ENCODE results near the gene ADAM12.

Gene ADAM12

GRCh38 chr10:126334272-126334671, 54.0 kb downstream of the ADAM12 start:
- H3K9me2 ChIP-seq (replicated peaks; ENCODE audit: low read depth, low read length): no peaks in the 10 kb centered on the region
- H3K4me1 ChIP-seq (ENCODE audit: insufficient read depth, low read length, poor library complexity, severe bottlenecking): no peaks in the 10 kb centered on the region
- no peak overlapping the region for H3K4me3 ChIP-seq (ENCODE audit: low read length, poor library complexity, severe bottlenecking)
- no peaks in the 10 kb centered on the region for H3K36me3 ChIP-seq (ENCODE audit: insufficient read depth, low read length)
- no peak overlapping the region for H2AFZ ChIP-seq (ENCODE audit: low read length)
- H3K9ac ChIP-seq (ENCODE audit: low read depth, low read length, poor library complexity, severe bottlenecking): no peak overlapping the region
- no peaks in the 10 kb centered on the region for H3K27me3 ChIP-seq (ENCODE audit: insufficient read depth, low read length, poor library complexity, severe bottlenecking)
- no peak overlapping the region for H3K4me2 ChIP-seq (ENCODE audit: low read depth, low read length, poor library complexity, severe bottlenecking)
- TF ChIP-seq EZH2phosphoT487 (IDR thresholded peaks at IDR 0.05; ENCODE audit: borderline replicate concordance): no peak
- TF ChIP-seq CTCF (conservative IDR thresholded peaks at IDR 0.05; ENCODE audit: low read length): no peak
- H3K9me3 ChIP-seq (ENCODE audit: insufficient read depth, low read depth, low read length): no peaks in the 10 kb centered on the region
- H3K79me2 ChIP-seq (ENCODE audit: insufficient read depth, low read length): no peaks in the 10 kb centered on the region
- H3F3A ChIP-seq (ENCODE audit: low read depth): no peaks in the 10 kb centered on the region
- no peaks in the 10 kb centered on the region for H4K20me1 ChIP-seq (ENCODE audit: insufficient read depth, low read length, poor library complexity, severe bottlenecking)

DNA sequence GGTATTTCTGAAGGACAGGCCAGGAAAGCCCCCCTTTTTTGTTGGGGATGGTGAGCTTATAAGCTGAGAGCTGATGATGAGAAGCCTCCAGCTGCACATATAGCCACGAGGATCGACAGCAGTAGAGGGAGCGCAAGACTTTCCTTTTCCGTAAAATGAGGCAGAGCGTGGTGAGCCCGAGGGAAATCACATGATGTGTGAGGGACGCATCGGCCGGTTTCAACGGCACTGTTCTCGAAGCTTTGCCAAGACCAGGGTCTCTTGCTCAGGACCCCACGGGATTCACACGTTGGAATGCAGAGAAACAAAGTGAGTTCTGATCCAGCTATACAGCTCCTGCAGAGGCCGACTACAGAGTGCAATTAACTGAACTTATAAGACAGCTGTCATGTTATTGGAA, 55.7 kb downstream of the ADAM12 start:
- H3K4me1 ChIP-seq (ENCODE audit: insufficient read depth, low read length, poor library complexity, severe bottlenecking): no peaks in the 10 kb centered on the region
- H4K20me1 ChIP-seq (ENCODE audit: insufficient read depth, low read length, poor library complexity, severe bottlenecking): no peaks in the 10 kb centered on the region
- H3F3A ChIP-seq (ENCODE audit: low read depth): no peaks in the 10 kb centered on the region
- no peak overlapping the region for H3K4me2 ChIP-seq (ENCODE audit: low read depth, low read length, poor library complexity, severe bottlenecking)
- TF ChIP-seq CTCF (conservative IDR thresholded peaks at IDR 0.05; ENCODE audit: low read length): no peak
- no peak for TF ChIP-seq EZH2phosphoT487 (IDR thresholded peaks at IDR 0.05; ENCODE audit: borderline replicate concordance)
- H3K27me3 ChIP-seq (ENCODE audit: insufficient read depth, low read length, poor library complexity, severe bottlenecking): no peaks in the 10 kb centered on the region
- no peak overlapping the region for H2AFZ ChIP-seq (ENCODE audit: low read length)
- no peak overlapping the region for H3K4me3 ChIP-seq (ENCODE audit: low read length, poor library complexity, severe bottlenecking)
- no peaks in the 10 kb centered on the region for H3K9me2 ChIP-seq (replicated peaks; ENCODE audit: low read depth, low read length)
- H3K9ac ChIP-seq (ENCODE audit: low read depth, low read length, poor library complexity, severe bottlenecking): no peak overlapping the region
- H3K79me2 ChIP-seq (ENCODE audit: insufficient read depth, low read length): no peaks in the 10 kb centered on the region
- no peaks in the 10 kb centered on the region for H3K9me3 ChIP-seq (ENCODE audit: insufficient read depth, low read depth, low read length)
- H3K36me3 ChIP-seq (ENCODE audit: insufficient read depth, low read length): no peaks in the 10 kb centered on the region

DNA sequence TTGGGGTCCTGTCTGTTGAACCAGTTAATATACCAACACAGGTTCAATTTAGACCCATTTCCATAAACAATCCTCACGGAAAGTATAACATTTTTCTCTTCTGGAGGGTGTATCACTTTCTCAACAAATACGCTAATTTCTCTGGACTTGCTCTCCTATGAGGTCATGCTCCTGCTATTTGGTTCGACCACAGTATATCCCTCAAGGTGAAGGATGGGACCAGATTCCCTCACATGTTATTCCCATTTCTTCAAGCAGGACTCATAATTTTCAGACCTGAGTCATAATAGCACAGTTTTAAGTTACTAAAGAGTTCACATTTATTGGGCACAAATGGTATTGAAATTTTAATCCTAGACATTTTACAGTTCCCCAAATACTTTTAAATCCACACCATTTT, 57.2 kb downstream of the ADAM12 start:
- no peak for TF ChIP-seq CTCF (conservative IDR thresholded peaks at IDR 0.05; ENCODE audit: low read length)
- no peak for TF ChIP-seq EZH2phosphoT487 (IDR thresholded peaks at IDR 0.05; ENCODE audit: borderline replicate concordance)
- Histone ChIP-seq H3K79me2 (ENCODE audit: insufficient read depth, low read length) (no peaks in the 10 kb centered on the region), H3K4me2 (ENCODE audit: low read depth, low read length, poor library complexity, severe bottlenecking) (no peak overlapping the region), H3K4me1 (ENCODE audit: insufficient read depth, low read length, poor library complexity, severe bottlenecking) (no peaks in the 10 kb centered on the region), H4K20me1 (ENCODE audit: insufficient read depth, low read length, poor library complexity, severe bottlenecking) (no peaks in the 10 kb centered on the region), H3K9ac (ENCODE audit: low read depth, low read length, poor library complexity, severe bottlenecking) (no peak overlapping the region), H3K4me3 (ENCODE audit: low read length, poor library complexity, severe bottlenecking) (no peak overlapping the region), H3K9me3 (ENCODE audit: insufficient read depth, low read depth, low read length) (no peaks in the 10 kb centered on the region; the same call in 1 of the 2 replicates), H3K9me2 (replicated peaks; ENCODE audit: low read depth, low read length) (no peaks in the 10 kb centered on the region), H3K27me3 (ENCODE audit: insufficient read depth, low read length, poor library complexity, severe bottlenecking) (no peaks in the 10 kb centered on the region), H2AFZ (ENCODE audit: low read length) (no peak overlapping the region), H3F3A (ENCODE audit: low read depth) (no peaks in the 10 kb centered on the region), H3K36me3 (ENCODE audit: insufficient read depth, low read length) (no peaks in the 10 kb centered on the region)

Data from Loucy (cell line).